DLD1 (cell line): Measurements from ENCODE around the gene GALM.
"Not testable (repeated sequence)": the region's sequence is repeated elsewhere in the genome, so short reads cannot be mapped to it uniquely, and the experiment has no call there.

Experiments used
- in situ Hi-C: cut with HindIII; loops from 2 replicates; pipeline ENCODE4 v1.10.0; 2017; ENCODE audit warnings: low sequenced_read_pairs

GALM gene

GRCh38 chr2:38754506-38754905, 88.6 kb downstream of the GALM start:
- in situ Hi-C loops = no loop called here

- in situ Hi-C loops = not testable (repeated sequence)
Measured at GRCh38 chr2:38755891-38756290, 90.0 kb downstream of the GALM start.

- in situ Hi-C loops = no loop called here
Measured at GRCh38 chr2:38763228-38763627, 97.3 kb downstream of the GALM start.

- in situ Hi-C loops = no loop called here
Measured at GRCh38 chr2:38763728-38764127, 97.8 kb downstream of the GALM start.

GRCh38 chr2:38765149-38765548, 99.2 kb downstream of the GALM start:
- in situ Hi-C loops = no loop called here

- in situ Hi-C loops = no loop called here
Measured at GRCh38 chr2:38765551-38765950, 99.6 kb downstream of the GALM start.

GRCh38 chr2:38771632-38772031, 105.7 kb downstream of the GALM start:
- in situ Hi-C loops = no loop called here

- in situ Hi-C loops = no loop called here
Measured at GRCh38 chr2:38775097-38775920, 109.4 kb downstream of the GALM start.

GRCh38 chr2:38775921-38776225, 110.0 kb downstream of the GALM start:
- in situ Hi-C loops = no loop called here

GRCh38 chr2:38776531-38776930, 110.6 kb downstream of the GALM start:
- in situ Hi-C loops = no loop called here

- in situ Hi-C loops = no loop called here
Measured at GRCh38 chr2:38778687-38779082, 112.8 kb downstream of the GALM start.

- in situ Hi-C loops = no loop called here
Measured at GRCh38 chr2:38783586-38783985, 117.7 kb downstream of the GALM start.
